GM19240 (cell line): ENCODE data around the gene CNTROB.

Experiments
- DNase-seq: peaks from one replicate; pipeline ENCODE4 v3.0.0; 2011; ENCODE audit warnings: low spot score; ENCODE audit not compliant: insufficient read length

CNTROB gene

DNA sequence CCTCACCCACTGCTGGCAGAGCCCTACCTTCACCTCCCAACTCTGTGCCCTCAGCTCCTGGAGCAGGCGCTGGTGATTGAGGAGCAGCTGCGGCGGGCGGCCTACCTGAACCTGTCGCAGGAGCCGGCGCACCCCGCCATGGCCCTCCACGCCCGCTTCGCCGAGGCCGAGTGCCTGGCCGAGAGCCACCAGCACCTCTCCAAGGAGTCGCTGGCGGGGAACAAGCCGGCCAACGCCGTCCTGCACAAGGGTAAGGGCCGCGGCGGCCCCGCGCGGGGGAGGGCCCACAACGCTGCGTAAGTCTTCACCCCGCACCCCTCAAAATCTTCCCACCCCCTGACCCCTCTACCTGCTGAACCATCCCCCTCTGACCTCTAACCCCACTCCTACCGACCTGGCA, 22.9 kb upstream of the CNTROB start:
- DNase-seq = no peak

DNA sequence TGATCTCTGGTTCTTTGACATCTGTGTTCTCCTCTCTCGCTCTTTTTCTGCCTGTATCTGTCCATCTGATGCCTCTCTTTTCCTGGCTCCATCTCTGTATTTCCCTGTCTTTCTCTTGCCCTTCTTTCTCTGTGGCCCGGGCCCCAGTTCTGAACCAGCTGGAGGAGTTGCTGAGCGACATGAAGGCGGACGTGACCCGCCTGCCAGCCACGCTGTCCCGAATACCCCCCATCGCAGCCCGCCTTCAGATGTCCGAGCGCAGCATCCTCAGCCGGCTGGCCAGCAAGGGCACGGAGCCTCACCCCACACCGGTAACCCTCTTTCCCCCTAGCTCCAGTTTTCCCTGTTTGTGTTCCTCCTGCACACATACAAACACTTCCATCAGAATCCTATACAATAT, 21.7 kb upstream of the CNTROB start:
- DNase-seq = no peak

GRCh38 chr17:7910711-7911110, 21.3 kb upstream of the CNTROB start:
- no peak for DNase-seq

GRCh38 chr17:7911116-7911515, 20.9 kb upstream of the CNTROB start:
- DNase-seq = no peak

DNA sequence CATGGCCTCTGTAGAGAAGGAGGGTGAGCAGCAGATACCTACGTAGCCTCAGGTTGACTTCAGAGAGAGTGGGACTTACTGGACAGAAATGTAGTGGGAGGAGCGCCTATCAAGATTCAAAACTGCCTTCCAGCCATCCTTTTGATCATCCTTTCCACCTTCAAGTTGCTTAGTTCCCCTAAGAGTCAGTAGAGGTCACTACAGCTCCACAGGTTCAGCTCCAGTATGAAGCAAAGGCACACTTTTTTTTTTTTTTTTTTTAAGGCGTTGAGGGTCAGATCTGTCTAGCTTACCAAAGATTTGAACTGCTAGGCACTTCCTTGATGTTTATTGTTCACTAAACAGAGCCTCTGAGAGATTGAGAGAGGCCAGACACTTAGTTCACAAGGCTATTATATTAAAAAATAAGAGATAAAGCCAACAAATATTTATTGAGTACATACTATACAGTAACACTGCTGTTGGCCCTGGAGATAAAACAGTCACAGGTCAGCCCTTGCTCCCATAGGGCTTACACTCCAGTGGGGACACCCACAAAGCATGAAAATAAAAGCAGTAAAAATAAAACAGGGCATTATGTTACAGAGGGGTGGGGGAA, 19.0 kb upstream of the CNTROB start:
- peak; percentile 63 for DNase-seq

- DNase-seq = no peak
These were observed 16.8 kb upstream of the CNTROB start for GRCh38 chr17:7915179-7915610.

DNA sequence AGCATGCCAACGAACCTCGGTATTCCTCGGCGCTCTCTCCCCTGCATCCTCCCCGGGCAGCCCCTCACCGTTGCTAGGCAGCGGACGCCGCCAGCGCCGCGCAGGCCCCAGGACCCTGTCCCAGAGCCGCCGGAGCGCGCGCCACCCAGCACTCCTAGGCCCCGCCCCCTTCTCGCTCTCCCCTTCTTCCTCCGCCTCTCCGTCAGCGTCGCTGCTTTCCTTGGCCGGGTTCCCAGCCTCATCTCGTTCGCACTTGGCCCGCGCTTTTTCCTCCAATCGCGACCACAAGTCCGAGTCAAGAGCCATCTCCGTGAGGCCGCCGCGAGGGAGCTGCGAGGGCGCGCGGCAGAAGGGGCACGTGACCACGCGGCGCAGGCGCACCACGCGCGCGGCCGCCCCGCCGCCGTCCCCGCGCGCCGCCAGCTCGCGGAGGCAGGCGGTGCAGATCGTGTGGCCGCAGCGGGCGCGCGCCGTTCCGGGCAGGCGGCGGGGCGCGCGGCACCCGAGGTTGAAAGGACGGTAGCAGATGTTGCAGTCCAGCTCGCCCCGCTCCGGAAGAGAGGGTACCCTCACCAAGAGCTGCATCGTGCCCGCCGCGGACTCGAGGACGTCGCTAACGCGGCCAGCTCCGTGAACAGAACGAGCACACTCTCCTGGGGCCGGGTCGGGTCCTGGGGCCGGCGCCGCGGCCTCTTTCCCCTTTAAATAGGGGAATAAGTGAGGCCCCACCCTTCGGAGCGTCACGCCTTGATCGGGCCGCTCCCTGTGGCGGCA, 16.2 kb upstream of the CNTROB start, which contains the start of gene RNF227:
TSS of gene RNF227 (minus strand) at position 679 of the 774 bp plus-strand sequence. CDS start at position 585, 94 bp downstream.
- DNase-seq = peak; percentile 59

GRCh38 chr17:7916385-7916682, 15.7 kb upstream of the CNTROB start:
- no peak for DNase-seq

DNA sequence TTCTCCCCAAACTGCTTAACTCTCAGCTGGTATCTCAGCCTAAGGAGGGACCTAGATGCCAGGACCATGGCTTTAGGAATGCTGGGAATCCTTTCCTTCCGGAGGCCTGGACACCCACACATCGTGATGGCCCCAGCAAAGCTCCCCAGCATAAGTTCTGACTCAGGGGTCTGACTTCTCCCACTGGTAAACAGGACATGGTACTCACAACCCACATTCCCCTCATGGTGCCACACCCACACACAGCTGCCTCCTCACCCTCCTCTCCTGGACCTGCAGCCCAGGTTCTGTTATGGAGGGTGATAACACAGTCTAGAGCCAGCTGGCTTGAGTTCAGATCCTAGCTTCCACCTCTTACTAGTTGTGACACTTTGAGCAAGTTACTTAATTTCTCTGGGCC, 15.2 kb upstream of the CNTROB start:
- no peak for DNase-seq

- no peak for DNase-seq
These were observed 9.6 kb upstream of the CNTROB start for GRCh38 chr17:7922269-7922844.

- DNase-seq = peak; percentile 55
These were observed 9.0 kb upstream of the CNTROB start for GRCh38 chr17:7922845-7923628.

GRCh38 chr17:7927596-7927995, 4.4 kb upstream of the CNTROB start:
- no peak for DNase-seq

GRCh38 chr17:7929158-7930023, 2.6 kb upstream of the CNTROB start, which contains the start of gene KCNAB3:
TSS of gene KCNAB3 (minus strand) at chr17:7929856. CDS start at chr17:7929435, 421 bp downstream.
- no peak for DNase-seq

- DNase-seq = no peak
These were observed 970 bp upstream of the CNTROB start for GRCh38 chr17:7930841-7931631.

- no peak for DNase-seq
These were observed 481 bp downstream of the CNTROB start for GRCh38 chr17:7932483-7932891.

- no peak for DNase-seq
These were observed 943 bp downstream of the CNTROB start for GRCh38 chr17:7932949-7933348.

DNA sequence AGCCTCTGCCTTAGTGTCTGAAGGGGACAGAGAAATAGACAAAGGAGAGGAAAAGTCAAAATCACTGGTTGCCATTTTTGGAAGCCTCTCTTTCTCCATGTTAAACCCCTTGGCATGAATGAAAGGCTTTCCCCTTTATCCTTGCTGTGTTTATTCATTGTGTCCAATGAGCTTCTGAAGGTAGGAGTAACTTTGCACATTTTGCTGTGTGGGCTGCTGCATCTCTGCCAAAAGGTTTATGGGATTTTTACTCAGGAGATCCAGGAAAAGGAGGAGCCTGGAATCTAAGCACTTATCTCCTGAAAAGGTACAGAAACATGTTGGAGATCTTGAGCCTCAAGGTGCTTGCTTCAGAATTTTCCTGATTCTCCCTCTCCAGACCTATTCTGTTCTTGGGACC, 3.9 kb downstream of the CNTROB start:
- DNase-seq = no peak

GRCh38 chr17:7940034-7940433, 8.0 kb downstream of the CNTROB start:
- DNase-seq = no peak

DNA sequence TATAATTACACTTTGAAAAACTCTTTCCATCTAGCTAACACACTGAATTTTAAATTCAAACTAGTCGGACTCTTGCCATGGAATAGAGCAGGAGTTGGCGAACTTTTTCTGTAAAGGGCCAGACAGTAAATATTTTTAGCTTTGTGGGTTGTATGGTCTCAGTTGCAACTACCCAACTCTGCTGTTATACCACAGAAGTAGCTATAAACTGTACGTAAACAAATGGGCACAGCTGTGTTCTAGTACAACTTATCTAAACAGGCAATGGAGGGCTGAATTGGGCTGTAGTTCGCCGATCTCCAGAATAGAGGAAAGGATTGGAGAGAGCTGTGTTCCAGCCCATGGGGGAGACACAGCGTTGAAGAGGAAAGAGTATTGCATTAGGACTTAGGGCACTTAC, 8.7 kb downstream of the CNTROB start:
- no peak for DNase-seq

- no peak for DNase-seq
These were observed 11.3 kb downstream of the CNTROB start for GRCh38 chr17:7943291-7943690.
